ENCODE data around the gene EIF5A2.

Gene EIF5A2

DNA sequence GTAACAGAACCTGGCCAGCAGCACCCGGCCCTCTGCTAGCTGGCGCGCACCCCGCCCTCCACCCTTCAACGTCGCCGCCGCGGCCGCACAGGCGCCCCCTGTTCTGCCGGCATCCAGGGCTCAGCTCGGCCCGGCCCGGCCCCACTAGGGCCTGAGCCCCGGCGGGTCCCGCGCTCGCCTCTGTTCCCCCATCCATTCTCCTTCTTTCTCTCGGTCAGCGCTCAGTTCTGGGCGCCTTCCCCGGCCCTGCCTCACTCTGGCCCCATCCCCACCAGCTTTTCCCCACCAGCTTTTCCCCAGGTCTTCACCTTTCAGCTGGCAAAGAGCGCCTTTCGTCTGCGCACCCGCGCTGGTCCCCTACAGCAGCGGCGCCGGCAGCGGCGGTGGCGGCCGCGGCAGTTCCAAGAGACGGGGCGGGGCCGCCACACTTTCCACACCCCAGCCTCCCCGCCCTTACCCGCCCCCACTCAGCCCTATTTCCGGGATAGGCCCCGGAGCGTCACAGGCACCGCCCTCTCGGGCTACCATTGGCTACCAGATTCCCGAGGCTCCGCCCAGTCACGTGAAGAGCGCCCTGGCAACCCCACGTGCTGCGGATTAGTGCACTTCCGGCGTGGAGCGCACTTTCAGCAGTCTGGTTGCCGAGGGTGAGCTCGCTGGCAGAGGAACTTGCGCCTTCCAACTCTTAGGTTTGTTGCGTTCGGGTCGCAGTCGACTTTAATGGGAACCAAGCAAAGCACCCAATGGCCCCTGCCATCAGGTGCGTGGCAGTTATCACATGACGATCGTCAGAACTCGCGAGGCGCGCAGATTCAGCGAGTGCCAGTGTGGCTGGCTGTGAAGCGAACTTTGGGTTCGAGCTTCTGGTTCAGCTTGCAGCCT, at the start of gene EIF5A2:
Gene EIF5A2 (minus strand): TSS at position 403 of the 882 bp plus-strand sequence. CDS start 831 bp downstream, outside the sequence.
- Histone ChIP-seq H3K4me3 (ENCODE audit: low read depth, low read length) (peak within 1 kb of the TSS; percentile 79), H3K36me3 (replicated peaks) (no peaks in the 10 kb centered on the region), H3K27ac (peak within 1 kb of the TSS; percentile 33), H3K27me3 (replicated peaks) (no peaks in the 10 kb centered on the region)
- TF ChIP-seq, protein P1, sequence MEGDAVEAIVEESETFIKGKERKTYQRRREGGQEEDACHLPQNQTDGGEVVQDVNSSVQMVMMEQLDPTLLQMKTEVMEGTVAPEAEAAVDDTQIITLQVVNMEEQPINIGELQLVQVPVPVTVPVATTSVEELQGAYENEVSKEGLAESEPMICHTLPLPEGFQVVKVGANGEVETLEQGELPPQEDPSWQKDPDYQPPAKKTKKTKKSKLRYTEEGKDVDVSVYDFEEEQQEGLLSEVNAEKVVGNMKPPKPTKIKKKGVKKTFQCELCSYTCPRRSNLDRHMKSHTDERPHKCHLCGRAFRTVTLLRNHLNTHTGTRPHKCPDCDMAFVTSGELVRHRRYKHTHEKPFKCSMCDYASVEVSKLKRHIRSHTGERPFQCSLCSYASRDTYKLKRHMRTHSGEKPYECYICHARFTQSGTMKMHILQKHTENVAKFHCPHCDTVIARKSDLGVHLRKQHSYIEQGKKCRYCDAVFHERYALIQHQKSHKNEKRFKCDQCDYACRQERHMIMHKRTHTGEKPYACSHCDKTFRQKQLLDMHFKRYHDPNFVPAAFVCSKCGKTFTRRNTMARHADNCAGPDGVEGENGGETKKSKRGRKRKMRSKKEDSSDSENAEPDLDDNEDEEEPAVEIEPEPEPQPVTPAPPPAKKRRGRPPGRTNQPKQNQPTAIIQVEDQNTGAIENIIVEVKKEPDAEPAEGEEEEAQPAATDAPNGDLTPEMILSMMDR (IDR thresholded peaks at IDR 0.05; ENCODE audit: low read depth, low read length, missing control alignments): no peak
- peak; percentile 95 for DNase-seq
- in situ Hi-C loops (cut with HindIII; ENCODE audit: low pct_ligation_motif_present, low sequenced_read_pairs): no loop called here

DNA sequence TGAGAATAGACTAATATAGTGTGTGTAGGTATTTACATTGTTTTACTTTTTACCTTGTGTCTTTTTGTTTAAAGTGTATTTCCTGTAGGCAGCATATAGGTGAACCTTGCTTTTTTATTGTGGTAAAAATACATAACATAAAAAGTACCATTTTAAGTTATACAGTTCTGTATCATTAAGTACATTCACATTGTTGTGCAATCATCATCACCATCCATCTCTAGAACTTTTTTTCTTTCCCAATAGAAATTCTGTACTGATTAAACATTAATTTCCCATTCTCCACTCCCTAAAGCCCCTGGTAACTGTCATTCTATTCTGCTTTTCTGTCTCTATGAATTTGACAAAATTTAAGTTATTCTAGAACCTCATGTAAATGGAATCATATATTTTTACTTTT, 48.2 kb upstream of the EIF5A2 start:
- in situ Hi-C loops (cut with HindIII; ENCODE audit: low pct_ligation_motif_present, low sequenced_read_pairs): no loop called here
- Histone ChIP-seq H3K36me3 (replicated peaks) (no peaks in the 10 kb centered on the region), H3K27ac (no peak overlapping the region), H3K27me3 (replicated peaks) (no peaks in the 10 kb centered on the region), H3K4me3 (ENCODE audit: low read depth, low read length) (no peak overlapping the region)
- TF ChIP-seq, protein P1 (IDR thresholded peaks at IDR 0.05; ENCODE audit: low read depth, low read length, missing control alignments): no peak
- DNase-seq: no peak

DNA sequence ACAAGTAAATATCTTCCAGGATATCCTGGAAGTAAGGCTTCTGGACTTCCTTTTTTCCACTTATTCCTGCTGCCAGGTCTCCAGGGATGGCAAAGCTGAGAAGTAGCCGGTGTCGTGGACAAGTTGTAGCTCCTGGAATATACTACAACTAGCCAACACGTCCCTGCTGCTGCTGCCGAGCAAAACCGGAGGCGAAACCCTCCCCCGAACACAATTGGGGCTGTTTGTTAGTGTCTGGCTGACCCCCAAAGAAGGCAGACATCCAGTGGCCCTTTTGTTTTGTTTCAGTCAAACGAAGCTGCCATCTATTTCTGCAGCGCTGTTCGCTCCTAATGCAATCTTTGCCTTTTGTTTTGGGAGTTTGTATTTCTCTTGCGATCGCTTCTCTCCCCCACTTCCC, 45.3 kb upstream of the EIF5A2 start:
- TF ChIP-seq, protein P1 (IDR thresholded peaks at IDR 0.05; ENCODE audit: low read depth, low read length, missing control alignments): no peak
- Histone ChIP-seq H3K36me3 (replicated peaks) (no peaks in the 10 kb centered on the region), H3K27me3 (replicated peaks) (no peaks in the 10 kb centered on the region), H3K27ac (no peak overlapping the region), H3K4me3 (ENCODE audit: low read depth, low read length) (no peak overlapping the region)
- in situ Hi-C loops (cut with HindIII; ENCODE audit: low pct_ligation_motif_present, low sequenced_read_pairs): no loop called here
- DNase-seq: no peak

DNA sequence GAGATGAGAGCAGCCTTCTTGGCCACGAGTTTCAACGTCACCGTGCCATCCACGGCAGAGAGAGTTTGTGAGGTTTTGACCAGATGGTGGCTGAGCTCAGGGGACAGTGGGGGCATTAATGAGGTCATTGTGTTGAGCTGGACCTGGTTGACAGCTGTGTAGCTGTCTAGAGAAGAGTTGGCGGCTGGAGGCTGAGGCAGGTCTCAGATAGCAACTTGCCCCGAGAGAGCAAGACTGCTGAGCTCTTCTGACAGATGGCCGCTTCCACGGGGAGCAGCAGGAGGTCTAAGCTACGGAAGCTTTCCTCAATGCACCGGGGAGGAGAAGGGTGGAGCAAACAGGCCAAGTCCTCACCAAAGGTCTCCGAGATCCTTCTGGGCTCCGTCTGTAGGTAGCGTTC, 44.8 kb upstream of the EIF5A2 start:
- Histone ChIP-seq H3K27ac (no peak overlapping the region), H3K27me3 (replicated peaks) (no peaks in the 10 kb centered on the region), H3K4me3 (ENCODE audit: low read depth, low read length) (no peak overlapping the region), H3K36me3 (replicated peaks) (no peaks in the 10 kb centered on the region)
- TF ChIP-seq, protein P1 (IDR thresholded peaks at IDR 0.05; ENCODE audit: low read depth, low read length, missing control alignments): no peak
- in situ Hi-C loops (cut with HindIII; ENCODE audit: low pct_ligation_motif_present, low sequenced_read_pairs): no loop called here
- DNase-seq: no peak

DNA sequence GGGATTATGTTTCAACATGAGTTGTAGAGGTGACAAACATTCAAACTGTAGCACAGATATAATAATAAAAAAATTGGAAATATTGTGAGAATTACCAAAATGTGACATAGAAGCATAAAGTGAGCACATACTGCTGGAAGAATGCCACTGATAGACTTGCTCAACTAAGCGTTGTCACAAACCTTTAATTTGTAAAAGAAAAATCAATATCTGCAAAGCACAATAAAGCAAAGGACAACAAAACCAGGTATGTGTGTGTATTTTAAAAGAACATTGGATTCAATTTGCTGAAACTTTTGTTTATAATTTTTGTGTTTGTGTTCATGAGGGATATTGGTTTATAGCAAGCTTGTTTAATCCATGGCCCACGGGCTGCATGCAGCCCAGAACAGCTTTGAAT, 40.8 kb upstream of the EIF5A2 start:
- Histone ChIP-seq H3K4me3 (ENCODE audit: low read depth, low read length) (no peak overlapping the region), H3K36me3 (replicated peaks) (no peaks in the 10 kb centered on the region), H3K27me3 (replicated peaks) (no peaks in the 10 kb centered on the region), H3K27ac (no peak overlapping the region)
- TF ChIP-seq, protein P1 (IDR thresholded peaks at IDR 0.05; ENCODE audit: low read depth, low read length, missing control alignments): no peak
- in situ Hi-C loops (cut with HindIII; ENCODE audit: low pct_ligation_motif_present, low sequenced_read_pairs): no loop called here
- DNase-seq: no peak

Measured in brain microvascular endothelial cell (primary cell).